ENCODE results near the gene HSPA1L.

DNA sequence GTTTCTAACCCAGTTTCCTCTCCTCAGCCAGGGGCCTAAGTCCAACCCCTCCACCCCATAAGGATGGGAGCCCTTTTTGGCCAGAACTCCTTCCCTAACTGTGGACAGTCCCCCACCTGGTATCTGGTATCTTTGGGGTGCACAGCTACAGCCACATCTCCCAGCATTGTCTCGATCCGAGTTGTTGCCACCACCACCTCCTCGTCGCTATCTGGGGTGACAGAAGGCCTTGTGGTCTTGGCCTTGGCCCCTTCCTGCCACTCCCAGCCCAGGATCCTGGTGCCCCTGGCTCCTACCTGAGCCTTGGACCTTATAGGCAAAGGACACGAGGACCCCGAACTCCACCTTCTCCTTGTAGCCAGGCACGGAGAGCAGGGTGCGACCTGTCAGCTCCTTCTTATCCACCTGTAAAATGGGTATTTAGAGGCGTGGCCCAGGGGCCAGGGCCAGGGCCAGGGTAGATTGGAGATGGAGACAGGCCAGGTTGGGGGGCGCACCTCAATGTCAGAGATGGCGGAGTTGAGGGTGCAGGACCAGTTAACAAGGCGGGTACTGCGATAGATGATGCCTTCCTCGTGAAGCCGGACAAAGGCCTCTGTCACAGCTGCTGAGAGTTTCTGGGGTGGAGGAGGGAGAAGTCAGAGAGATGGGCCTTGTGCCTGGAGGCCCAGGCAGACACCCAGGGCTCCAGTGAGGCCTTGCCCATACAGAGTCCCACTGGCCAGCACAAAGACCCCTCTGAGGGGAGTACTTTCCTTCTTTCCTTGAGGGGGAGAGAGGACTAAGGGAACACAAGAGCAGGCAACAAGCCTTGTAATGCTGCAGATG is 30.8 kb downstream of the HSPA1L start:
- TF ChIP-seq, protein P1, sequence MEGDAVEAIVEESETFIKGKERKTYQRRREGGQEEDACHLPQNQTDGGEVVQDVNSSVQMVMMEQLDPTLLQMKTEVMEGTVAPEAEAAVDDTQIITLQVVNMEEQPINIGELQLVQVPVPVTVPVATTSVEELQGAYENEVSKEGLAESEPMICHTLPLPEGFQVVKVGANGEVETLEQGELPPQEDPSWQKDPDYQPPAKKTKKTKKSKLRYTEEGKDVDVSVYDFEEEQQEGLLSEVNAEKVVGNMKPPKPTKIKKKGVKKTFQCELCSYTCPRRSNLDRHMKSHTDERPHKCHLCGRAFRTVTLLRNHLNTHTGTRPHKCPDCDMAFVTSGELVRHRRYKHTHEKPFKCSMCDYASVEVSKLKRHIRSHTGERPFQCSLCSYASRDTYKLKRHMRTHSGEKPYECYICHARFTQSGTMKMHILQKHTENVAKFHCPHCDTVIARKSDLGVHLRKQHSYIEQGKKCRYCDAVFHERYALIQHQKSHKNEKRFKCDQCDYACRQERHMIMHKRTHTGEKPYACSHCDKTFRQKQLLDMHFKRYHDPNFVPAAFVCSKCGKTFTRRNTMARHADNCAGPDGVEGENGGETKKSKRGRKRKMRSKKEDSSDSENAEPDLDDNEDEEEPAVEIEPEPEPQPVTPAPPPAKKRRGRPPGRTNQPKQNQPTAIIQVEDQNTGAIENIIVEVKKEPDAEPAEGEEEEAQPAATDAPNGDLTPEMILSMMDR (IDR thresholded peaks at IDR 0.05), result no peak
- TF ChIP-seq POLR2A (IDR thresholded peaks at IDR 0.05), result no peak

All from body of pancreas (tissue), 4 donors.